Body of pancreas (tissue), 4 donors: ENCODE data around the gene KCNJ4.

Experiments
- CTCF ChIP-seq, 7 experiments: fragments of 450-650 bp in 4 of 7; fragments of 200-600 bp in 3 of 7; sonication (generic) in 3 of 7; IDR thresholded peaks; one replicate each; pipeline ENCODE4 v1.5.1; 2016 to 2019; ENCODE audit warnings: antibody characterized with exemption in 7 of 7
- POLR2A ChIP-seq, 3 donors: fragments of 450-650 bp; IDR thresholded peaks; one replicate each; pipeline ENCODE4 v1.6.1; 2016; ENCODE audit warnings: antibody characterized with exemption in 3 of 3, mild to moderate bottlenecking in 2 of 3

DNA sequence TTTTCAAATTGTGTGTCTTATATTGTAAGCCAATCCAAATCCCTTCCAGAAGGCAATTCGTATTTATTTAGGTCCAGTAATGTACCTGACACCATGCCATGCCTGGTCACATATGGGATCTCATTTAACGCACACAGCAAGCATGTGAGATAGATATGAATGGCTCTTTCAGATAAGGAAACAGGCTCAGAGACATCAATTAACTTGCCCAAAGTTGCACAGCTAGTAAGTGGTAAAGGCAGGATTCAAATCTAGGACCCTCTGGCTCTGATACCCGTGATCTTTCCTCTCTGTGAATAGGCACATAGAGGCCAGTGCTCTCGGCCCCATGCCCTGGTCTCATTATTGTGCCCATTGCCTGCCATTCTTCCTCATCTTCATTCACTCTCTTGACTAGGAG lies 34.3 kb downstream of the KCNJ4 start:
- TF ChIP-seq CTCF (IDR thresholded peaks at IDR 0.05) (no peak), POLR2A (IDR thresholded peaks at IDR 0.05) (no peak)
